HUES48 (cell line): ENCODE results near the gene FAM153A.
"Not testable (repeated sequence)": the region's sequence is repeated elsewhere in the genome, so short reads cannot be mapped to it uniquely, and the experiment has no call there.

Experiments used
- H3K27ac ChIP-seq: one replicate; pipeline ENCODE4 v1.7.0; 2013; ENCODE audit warnings: low read depth, low read length, inconsistent platforms
- H3K27me3 ChIP-seq: 2 replicates; pipeline ENCODE4 v1.6.1; 2013; ENCODE audit warnings: mild to moderate bottlenecking, low read length; ENCODE audit not compliant: control insufficient read depth, insufficient read depth
- H3K36me3 ChIP-seq: 2 replicates; pipeline ENCODE4 v1.6.1; 2013; ENCODE audit warnings: low read length; ENCODE audit not compliant: control insufficient read depth, insufficient read depth
- H3K4me1 ChIP-seq: 2 replicates; pipeline ENCODE4 v1.6.1; 2013; ENCODE audit warnings: mild to moderate bottlenecking, low read length; ENCODE audit not compliant: control insufficient read depth, insufficient read depth
- H3K4me3 ChIP-seq: 2 replicates; pipeline ENCODE4 v1.5.1; 2013; ENCODE audit warnings: mild to moderate bottlenecking, low read depth, low read length
- H3K9ac ChIP-seq: 2 replicates; pipeline ENCODE4 v1.6.1; 2013; ENCODE audit warnings: mild to moderate bottlenecking, low read depth, low read length, moderate library complexity
- H3K9me3 ChIP-seq: 2 replicates; pipeline ENCODE4 v1.6.1; 2013; ENCODE audit warnings: low read length; ENCODE audit not compliant: control insufficient read depth, insufficient read depth

The FAM153A gene

DNA sequence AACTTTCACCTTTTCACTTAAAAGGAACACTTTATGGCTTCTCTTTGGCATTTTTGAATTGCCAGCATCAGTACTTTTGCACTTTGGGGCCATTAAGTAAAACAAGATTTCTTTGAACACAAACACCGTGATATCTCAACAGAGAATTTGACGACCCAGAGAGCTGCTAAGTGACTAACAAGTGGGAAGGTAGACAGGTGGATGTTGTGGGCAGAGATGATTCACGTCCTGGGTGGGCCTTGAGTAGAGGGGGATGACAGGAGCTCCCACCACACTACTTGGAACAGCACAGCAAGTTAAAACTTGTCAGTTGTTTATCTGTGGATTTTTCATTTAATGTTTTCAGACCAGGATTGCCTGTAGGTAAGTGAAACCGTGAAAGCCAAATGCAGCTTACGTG is 18.7 kb upstream of the FAM153A start:
- H3K4me1 ChIP-seq, H3K4me3 ChIP-seq, H3K27ac ChIP-seq, H3K27me3 ChIP-seq, H3K9me3 ChIP-seq, H3K36me3 ChIP-seq, H3K9ac ChIP-seq: not testable (repeated sequence)

DNA sequence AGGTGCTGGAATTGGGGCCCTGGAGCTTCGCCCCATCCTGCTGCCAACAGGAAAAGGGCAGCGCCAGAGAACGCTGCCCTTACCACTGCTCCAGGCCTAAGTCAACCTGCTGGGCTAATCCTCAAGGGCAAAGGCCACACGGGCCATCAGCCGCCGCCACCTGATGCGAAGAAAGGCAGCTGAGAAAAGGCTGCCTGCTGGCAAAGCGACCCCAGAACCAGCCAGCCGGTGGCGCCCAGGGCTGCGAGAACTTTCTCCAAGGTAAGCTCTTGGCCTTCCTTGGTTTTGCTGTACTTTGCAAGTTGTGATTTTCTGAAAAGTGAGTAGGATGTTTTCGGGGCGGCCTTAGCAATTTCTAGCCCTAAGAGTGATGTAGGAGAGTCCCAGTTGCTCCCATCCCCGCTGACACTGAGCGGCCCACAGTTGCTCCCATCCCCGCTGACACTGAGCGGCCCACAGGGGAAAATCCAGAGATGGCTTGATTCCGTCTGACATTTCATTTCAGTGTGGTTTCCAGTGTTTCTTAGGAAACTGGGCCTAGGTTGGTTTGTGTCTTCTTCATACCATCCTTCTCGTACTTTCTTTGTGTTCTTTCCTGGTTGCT is 15.6 kb upstream of the FAM153A start:
- not testable (repeated sequence) for H3K9me3 ChIP-seq, H3K27me3 ChIP-seq, H3K4me1 ChIP-seq, H3K9ac ChIP-seq, H3K36me3 ChIP-seq, H3K27ac ChIP-seq, H3K4me3 ChIP-seq

DNA sequence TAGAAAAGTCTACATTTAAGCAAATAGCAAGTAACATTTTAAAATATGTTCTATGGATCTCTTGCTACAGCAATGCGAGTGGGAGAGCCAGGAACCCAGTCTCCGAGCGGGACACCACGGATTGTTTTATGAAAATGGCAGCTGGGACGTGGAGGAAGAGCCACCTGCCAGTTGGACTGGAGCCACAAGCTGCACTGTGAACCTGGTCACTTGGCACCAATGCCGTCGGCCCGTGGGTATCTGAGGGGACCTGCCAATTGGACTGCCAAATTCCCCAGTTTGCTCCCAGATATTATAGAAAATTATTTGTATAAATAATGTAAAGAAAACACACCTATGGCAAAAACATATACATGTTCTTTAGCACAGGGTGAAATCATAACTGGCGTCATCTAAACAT is 10.6 kb upstream of the FAM153A start:
- not testable (repeated sequence) for H3K9ac ChIP-seq, H3K9me3 ChIP-seq, H3K4me1 ChIP-seq, H3K27ac ChIP-seq, H3K4me3 ChIP-seq, H3K27me3 ChIP-seq, H3K36me3 ChIP-seq

GRCh38 chr5:177791649-177792048 is 8.9 kb upstream of the FAM153A start:
- H3K4me1 ChIP-seq, H3K36me3 ChIP-seq, H3K9ac ChIP-seq, H3K27ac ChIP-seq, H3K9me3 ChIP-seq, H3K4me3 ChIP-seq, H3K27me3 ChIP-seq: not testable (repeated sequence)

DNA sequence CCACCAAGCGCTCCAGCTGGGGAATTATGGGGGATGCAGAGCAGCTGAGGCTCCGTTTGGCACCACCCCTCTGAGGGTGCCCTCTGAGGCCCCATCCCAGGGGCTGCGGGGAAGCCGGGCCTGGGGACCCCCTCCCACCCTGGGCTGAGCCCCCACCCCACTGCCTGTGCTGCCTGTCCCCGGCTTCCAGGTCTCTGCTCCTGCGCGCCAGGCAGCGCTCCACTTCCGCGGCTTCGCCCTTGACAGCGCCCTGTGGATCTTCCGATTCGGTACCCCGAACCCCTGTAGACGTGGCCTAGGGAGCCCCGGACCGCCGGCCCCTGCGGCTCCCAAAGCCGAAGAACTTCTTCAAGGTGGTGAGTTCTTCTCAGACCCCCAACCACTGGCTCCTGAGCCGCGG is 530 bp downstream of the FAM153A start:
- not testable (repeated sequence) for H3K27ac ChIP-seq, H3K4me1 ChIP-seq, H3K27me3 ChIP-seq, H3K9me3 ChIP-seq, H3K4me3 ChIP-seq, H3K36me3 ChIP-seq, H3K9ac ChIP-seq

DNA sequence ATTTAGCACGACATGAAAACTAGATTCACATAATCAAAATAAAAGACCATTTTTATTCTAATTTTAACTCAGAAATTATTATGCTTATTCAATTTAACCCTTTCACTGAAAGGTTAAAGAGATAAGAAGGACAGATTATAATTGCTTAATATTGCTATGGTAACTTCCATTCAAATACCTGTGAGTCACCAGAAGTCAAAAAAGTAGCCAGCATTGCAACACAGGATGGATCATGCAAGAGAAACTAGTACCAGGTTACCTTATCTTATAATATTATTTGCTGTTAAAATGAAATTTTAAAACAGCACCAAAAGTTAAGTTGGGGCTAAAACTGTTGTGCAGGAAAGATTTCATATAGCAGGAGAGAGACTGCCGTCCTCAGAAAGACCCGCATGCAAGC is 11.5 kb downstream of the FAM153A start:
- H3K9me3 ChIP-seq, H3K4me1 ChIP-seq, H3K4me3 ChIP-seq, H3K36me3 ChIP-seq, H3K27me3 ChIP-seq, H3K9ac ChIP-seq, H3K27ac ChIP-seq: not testable (repeated sequence)

DNA sequence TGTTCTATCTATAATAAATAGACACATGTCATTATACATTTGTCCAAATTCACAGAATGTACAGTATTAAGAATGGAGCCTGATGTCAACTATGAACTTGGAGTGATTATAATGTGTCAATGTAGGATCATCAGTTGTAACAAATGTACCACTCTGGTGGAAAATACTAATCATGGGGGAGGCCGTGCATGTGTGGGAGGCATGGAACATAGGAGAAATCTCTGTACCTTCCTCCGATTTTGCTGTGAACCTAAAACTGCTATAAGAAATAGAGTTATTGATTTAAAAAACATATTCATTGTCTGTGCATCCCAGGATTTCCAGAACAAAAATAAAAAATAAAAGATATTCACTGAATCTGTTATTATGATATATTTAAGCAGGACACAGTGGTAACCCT is 12.1 kb downstream of the FAM153A start:
- H3K27ac ChIP-seq, H3K4me1 ChIP-seq, H3K9me3 ChIP-seq, H3K4me3 ChIP-seq, H3K36me3 ChIP-seq, H3K9ac ChIP-seq, H3K27me3 ChIP-seq: not testable (repeated sequence)

DNA sequence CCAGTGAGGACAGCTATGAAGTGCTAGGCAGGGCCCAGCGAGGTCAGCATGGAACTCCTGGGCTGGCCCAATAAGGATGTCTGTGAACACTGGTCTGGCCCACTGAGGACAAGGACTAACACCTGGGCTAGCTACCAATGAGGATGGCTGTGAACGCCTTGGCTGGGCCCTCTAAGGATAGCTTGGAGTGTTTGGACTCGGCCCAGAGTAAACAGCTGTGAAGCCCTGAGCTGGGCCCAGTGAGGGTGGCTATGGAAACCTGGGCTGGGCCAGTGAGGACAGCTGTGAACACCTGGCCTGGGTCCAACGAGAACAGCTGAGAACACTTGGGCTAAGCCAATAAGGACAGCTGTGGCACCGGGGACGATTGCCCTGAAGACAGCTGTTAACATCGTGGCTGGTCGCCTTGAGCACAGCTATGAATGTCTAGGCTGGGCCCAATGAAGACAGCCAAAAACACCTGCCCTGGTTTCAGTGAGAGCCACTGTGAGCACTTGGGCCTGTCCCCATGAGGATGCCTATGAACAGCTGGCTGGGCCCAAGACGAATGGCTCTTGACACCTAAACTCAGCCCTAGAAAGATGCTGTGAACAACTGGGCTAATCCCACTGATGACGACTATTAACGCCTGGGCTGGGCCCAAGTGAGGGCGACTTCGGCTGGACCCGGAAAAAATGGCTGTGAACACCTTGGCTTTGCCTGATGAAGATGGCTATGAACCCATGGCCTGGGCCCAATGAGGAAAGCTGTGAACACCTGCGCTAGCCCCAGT is 18.8 kb downstream of the FAM153A start:
- not testable (repeated sequence) for H3K4me1 ChIP-seq, H3K36me3 ChIP-seq, H3K9ac ChIP-seq, H3K27me3 ChIP-seq, H3K27ac ChIP-seq, H3K9me3 ChIP-seq, H3K4me3 ChIP-seq

DNA sequence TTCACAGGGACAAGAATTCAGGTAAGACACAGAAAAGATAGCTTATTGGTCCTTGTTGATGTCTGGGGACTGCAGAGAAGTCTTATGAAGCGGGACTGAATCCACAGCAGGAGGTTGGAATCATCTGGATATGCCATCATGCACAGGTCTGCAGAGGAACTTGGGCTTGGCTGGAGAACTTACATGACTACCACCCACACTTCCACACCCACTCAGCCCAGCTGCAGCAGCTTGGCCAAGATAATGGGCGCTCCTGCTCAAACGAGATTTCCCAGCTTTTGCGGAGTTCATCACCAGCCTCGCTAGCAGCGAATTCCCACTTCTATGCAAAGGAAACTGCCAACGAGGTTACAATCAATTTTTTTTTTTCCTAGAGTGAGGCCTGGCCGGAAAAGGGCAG is 21.7 kb downstream of the FAM153A start:
- H3K9ac ChIP-seq, H3K4me1 ChIP-seq, H3K4me3 ChIP-seq, H3K27me3 ChIP-seq, H3K36me3 ChIP-seq, H3K27ac ChIP-seq, H3K9me3 ChIP-seq: not testable (repeated sequence)

DNA sequence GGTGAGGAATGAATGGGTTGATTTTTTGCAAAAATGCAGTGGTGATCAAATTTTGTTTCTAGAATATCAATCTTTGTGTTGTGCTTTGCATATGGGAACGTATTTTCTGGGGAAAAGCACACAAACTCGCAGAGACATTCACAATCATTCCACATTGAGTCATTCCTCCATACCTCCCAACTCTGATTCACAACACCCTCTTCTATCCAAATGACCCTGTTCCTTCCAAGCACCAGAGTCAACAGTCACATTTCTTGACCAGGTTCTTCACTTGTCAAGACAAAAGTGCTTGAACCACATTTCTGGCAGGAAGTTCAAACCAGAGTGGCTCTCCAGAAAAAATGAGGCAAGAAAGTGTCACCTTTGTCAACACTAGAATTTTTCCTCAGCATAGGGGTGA is 35.3 kb downstream of the FAM153A start:
- not testable (repeated sequence) for H3K4me1 ChIP-seq, H3K36me3 ChIP-seq, H3K4me3 ChIP-seq, H3K9me3 ChIP-seq, H3K9ac ChIP-seq, H3K27ac ChIP-seq, H3K27me3 ChIP-seq

DNA sequence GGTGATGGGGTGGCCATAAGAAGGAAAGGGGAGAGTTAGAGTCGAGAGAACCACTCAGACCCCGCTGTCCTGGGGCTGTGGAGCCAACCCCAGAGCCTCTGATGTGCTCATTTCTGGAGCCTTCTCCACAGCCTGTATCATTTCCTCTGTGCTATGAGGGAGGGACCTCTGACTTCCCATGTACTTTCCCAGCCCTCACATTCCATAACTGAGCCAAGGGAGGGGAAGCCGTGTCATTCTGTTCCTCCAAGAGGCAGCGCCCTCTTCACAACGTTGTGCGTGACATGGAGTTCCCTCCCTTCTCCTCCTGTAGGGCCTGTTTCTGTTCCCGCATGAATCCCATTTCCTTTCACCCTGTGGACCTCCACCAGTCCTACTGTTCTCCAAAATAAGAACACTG is 57.8 kb downstream of the FAM153A start:
- not testable (repeated sequence) for H3K4me1 ChIP-seq, H3K27ac ChIP-seq, H3K9me3 ChIP-seq, H3K4me3 ChIP-seq, H3K36me3 ChIP-seq, H3K9ac ChIP-seq, H3K27me3 ChIP-seq
